ENCODE results near the gene SCAANT1.

GRCh38 chr3:63867225-63867624 lies 45.0 kb downstream of the SCAANT1 start:
- TF ChIP-seq CSDC2 (CRISPR knock-in tag; IDR thresholded peaks at IDR 0.05), result no peak
- no peak for TF ChIP-seq ESRRG (CRISPR knock-in tag; IDR thresholded peaks at IDR 0.05)
- TF ChIP-seq ZFP3 (CRISPR knock-in tag; IDR thresholded peaks at IDR 0.05), result no peak
- no peak for TF ChIP-seq PATZ1 (CRISPR knock-in tag; IDR thresholded peaks at IDR 0.05; ENCODE audit: borderline replicate concordance)
- no peak for TF ChIP-seq ZNF565 (CRISPR knock-in tag; conservative IDR thresholded peaks at IDR 0.05; ENCODE audit: low read depth)
- no peak for TF ChIP-seq ZFP30 (CRISPR knock-in tag; IDR thresholded peaks at IDR 0.05)
- no peak for TF ChIP-seq CSRNP3 (CRISPR knock-in tag; IDR thresholded peaks at IDR 0.05)
